T-helper 2 cell treated with Interferon-gamma antibody and Interleukin-4, amounts not matched to agents 5 μg/mL and 100 μg/mL, for 36 hours (primary cell): ENCODE data around the gene GALK1.

ENCODE experiments used
- DNase-seq: peaks from one replicate; pipeline ENCODE4 v3.0.0; 2021; ENCODE audit warnings: low spot score
- H3K27ac Mint-ChIP-seq: one replicate; pipeline ENCODE4 v1.8.0; 2021; ENCODE audit warnings: mild to moderate bottlenecking, mixed read lengths
- H3K27me3 Mint-ChIP-seq: one replicate; pipeline ENCODE4 v1.8.0; 2021; ENCODE audit warnings: low read depth, mixed read lengths
- H3K36me3 Mint-ChIP-seq: one replicate; pipeline ENCODE4 v1.8.0; 2021; ENCODE audit warnings: low read depth, mixed read lengths
- H3K4me1 Mint-ChIP-seq: one replicate; pipeline ENCODE4 v1.8.0; 2021; ENCODE audit warnings: low read depth, mixed read lengths
- H3K4me3 Mint-ChIP-seq: one replicate; pipeline ENCODE4 v1.8.0; 2022; ENCODE audit warnings: mild to moderate bottlenecking, moderate library complexity, mixed read lengths
- H3K9me3 Mint-ChIP-seq: one replicate; pipeline ENCODE4 v1.8.0; 2021; ENCODE audit warnings: mixed read lengths

Gene GALK1

DNA sequence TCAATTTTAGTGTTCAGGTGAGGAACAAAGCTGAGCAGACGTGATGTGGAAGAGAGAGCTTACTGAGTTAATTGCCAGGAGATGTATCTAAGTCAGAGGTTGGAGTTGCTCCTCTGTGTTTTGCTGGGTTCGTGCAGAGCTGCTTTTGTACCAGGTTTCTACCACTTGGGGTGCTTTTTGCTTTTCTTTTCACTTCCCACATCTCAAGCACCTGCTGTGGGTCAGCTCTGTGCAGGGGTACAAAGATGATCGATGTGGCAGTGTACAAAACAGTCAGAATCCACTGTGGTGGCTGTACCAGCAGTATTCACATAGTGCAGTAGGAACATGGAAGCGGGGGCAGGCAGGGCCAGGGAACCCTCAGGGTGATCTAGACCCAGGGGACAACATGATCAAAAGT, 34.4 kb upstream of the GALK1 start:
- no peak overlapping the region for H3K27ac Mint-ChIP-seq
- no peaks in the 10 kb centered on the region for H3K9me3 Mint-ChIP-seq
- H3K4me1 Mint-ChIP-seq, result peaks cover 15% of the 10 kb centered on the region
- peaks cover 15% of the 10 kb centered on the region for H3K36me3 Mint-ChIP-seq
- no peak for DNase-seq
- no peaks in the 10 kb centered on the region for H3K27me3 Mint-ChIP-seq
- no peak overlapping the region for H3K4me3 Mint-ChIP-seq

DNA sequence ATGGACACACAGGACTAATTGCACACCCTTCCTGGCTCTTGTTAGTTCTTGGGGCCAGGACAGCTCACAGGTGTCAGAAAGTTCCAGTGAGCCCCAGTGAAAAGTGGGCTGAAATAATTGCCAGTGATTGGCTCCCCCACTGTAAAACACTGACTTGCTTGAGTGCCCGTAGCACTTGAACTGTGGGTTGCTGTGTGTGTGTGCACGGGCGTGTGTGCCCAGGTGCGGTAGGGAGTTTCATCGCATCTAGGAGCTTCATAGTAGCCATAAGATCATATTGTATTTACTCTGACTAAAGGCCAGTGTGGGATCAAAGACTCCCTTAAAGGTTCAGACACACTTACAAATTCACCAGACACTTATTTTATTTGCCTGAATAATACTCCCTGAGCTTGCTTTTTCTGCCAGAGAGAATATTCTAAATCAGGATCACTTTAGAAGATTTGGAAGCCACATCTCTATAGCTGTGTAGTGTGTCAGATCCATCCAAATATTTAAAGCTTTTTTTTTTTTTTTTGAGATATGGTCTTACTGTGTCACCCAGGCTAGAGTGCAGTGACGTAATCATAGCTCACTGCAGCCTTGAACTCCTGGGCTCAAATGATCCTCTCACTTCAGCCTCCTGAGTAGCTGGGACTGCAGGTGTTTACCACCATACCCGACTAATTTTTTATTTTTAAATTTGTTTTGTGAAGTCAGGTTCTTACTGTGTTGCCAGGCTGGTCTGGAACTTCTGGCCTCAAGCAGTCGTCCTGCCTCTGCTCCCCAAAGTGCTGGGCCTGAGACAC, 31.0 kb upstream of the GALK1 start:
- Mint-ChIP-seq H3K4me3 (no peak overlapping the region), H3K27ac (no peak overlapping the region), H3K27me3 (no peaks in the 10 kb centered on the region), H3K9me3 (no peaks in the 10 kb centered on the region), H3K36me3 (peaks cover 30% of the 10 kb centered on the region), H3K4me1 (peaks cover 25% of the 10 kb centered on the region)
- DNase-seq, result no peak

GRCh38 chr17:75793460-75793859, 28.5 kb upstream of the GALK1 start:
- Mint-ChIP-seq H3K27me3 (no peaks in the 10 kb centered on the region), H3K4me3 (peak overlapping the region; percentile 18), H3K27ac (peak overlapping the region; percentile 60), H3K9me3 (no peaks in the 10 kb centered on the region), H3K4me1 (peaks cover 27% of the 10 kb centered on the region), H3K36me3 (peaks cover 26% of the 10 kb centered on the region)
- no peak for DNase-seq

DNA sequence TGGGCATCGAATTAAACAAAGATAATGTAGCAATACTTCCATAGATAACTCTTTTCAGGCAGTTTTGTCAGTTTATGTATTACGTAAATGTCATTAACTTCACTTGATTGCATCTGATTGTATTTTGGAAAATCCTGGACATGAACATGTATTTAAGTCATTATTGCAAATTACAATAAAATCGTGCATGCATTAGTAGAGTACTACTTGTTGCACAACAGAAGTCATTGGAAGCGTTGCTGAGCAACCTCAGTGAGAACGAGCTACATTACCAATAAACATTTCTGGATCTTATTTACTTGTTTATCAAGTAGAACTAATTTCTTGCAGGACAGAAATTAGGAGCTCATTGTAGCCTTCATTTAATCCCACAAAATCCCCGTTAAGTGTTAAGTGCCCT, 26.3 kb upstream of the GALK1 start:
- H3K27ac Mint-ChIP-seq, result no peak overlapping the region
- no peaks in the 10 kb centered on the region for H3K27me3 Mint-ChIP-seq
- peaks cover 35% of the 10 kb centered on the region for H3K4me1 Mint-ChIP-seq
- peaks cover 28% of the 10 kb centered on the region for H3K36me3 Mint-ChIP-seq
- no peak overlapping the region for H3K4me3 Mint-ChIP-seq
- H3K9me3 Mint-ChIP-seq, result no peaks in the 10 kb centered on the region
- DNase-seq, result no peak

DNA sequence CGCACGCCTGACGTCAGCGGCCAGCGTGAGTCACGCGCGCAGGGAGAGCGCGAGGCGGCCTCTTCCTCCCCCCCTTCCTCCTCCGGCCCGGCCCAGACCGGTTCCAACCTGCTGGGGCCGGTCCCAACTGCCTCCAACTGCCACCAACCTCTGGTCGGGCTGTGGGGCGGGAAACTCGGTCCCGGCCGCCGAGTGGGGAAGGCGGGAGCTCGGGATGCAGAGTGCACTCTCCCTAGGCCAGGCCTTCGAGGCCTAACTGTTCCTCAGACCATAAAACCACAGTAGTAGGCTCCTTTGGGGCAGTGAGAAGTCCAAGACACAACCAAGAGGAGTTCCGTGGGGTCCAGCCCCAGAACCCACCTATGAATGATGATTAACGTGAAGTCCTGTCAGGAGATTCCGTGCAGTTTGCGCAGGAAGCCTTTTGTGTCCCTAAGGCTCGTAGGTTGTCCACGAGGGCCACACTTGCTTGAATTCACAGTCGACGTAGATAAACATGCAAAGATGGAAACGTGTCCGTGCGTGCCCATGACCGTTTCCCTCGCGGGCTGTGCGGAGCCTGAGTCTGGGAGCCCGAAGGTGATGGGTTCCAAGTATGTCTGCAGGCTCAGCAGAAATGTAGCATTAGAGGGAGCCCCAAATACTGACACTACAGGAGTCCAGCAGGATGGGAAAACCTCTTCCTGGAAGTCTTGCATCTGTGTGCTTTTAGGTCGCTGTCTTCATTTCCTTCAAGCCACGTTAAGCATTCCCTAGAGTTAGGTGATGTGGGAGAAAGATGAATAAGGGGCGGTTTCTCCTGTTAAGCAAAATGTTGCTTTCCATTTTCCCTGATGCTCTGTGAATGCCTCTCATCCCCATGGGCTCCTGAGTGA, 20.3 kb upstream of the GALK1 start:
- Mint-ChIP-seq H3K36me3 (peaks cover 11% of the 10 kb centered on the region), H3K4me3 (peak overlapping the region; percentile 92), H3K27ac (peak overlapping the region; percentile 100), H3K27me3 (no peaks in the 10 kb centered on the region), H3K4me1 (peaks cover 38% of the 10 kb centered on the region), H3K9me3 (no peaks in the 10 kb centered on the region)
- peak; percentile 90 for DNase-seq

DNA sequence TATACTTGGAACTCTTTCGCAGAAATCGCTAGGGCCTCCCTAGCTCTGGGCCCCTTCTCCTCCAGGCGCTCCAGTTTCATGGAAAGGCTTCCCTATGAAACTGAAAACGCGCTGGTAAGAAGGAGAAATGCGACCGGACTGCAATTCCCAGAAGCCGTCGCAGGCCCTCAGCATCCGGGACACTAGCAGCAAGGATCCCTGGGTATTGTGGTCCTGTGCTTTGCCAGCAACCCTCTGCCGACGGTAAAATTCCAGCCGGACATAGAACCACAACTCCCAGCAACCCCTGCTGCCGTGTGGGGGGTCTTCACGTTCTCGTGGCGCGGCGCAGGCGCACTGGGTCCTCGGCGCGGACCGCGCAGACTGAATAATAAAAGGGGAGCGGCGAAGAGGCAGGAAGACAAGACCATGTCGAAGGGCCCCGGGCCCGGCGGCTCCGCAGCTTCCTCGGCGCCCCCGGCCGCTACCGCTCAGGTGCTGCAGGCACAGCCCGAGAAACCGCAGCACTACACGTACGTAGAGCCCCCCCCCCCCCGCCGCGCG, 19.6 kb upstream of the GALK1 start, which contains the start of gene UNK:
Gene UNK (plus strand): TSS at position 334 of the 543 bp plus-strand sequence. CDS start 75 bp downstream, at position 409.
- peak; percentile 95 for DNase-seq
- H3K4me3 Mint-ChIP-seq, result peak within 1 kb of the TSS; percentile 92
- peaks cover 2% of the 10 kb centered on the region for H3K27me3 Mint-ChIP-seq
- H3K4me1 Mint-ChIP-seq, result peaks cover 44% of the 10 kb centered on the region
- peaks cover 14% of the 10 kb centered on the region for H3K36me3 Mint-ChIP-seq
- H3K9me3 Mint-ChIP-seq, result no peaks in the 10 kb centered on the region
- H3K27ac Mint-ChIP-seq, result peak within 1 kb of the TSS; percentile 100

DNA sequence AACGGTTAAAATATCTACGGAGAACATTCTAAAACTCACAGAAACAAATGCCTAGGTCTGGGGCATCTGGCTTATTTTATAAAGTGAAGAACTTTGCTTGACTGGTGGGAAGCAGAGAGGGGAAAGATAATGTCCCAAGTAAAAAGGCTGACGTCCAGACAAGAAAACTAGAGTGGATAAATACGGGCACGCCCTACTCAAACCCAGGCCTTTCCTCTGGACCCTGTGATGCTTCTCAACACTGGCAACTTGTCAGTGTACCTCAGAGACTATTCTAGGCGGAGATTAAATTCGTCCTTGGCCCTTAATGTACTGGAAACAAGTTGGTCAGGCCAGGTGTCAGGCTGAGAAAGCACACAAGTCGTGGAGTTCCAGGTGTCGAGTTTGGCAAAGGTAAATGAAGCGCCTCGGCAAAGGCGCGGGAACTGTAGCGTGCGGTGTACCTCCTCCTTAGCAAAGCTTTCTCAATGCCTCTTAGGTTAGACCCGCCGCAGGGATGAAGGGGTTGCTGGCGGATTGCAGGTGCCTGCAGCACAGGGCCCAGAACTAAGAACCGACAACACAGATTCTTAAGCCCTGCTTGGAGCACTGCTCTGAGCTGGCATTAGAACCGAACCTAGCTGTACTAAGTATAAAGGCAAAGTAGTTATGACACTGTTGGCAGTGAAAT, 18.9 kb upstream of the GALK1 start:
- Mint-ChIP-seq H3K4me1 (peaks cover 44% of the 10 kb centered on the region), H3K36me3 (peaks cover 15% of the 10 kb centered on the region), H3K27me3 (peaks cover 3% of the 10 kb centered on the region), H3K4me3 (peak overlapping the region; percentile 92), H3K9me3 (no peaks in the 10 kb centered on the region), H3K27ac (peak overlapping the region; percentile 100)
- DNase-seq, result no peak

DNA sequence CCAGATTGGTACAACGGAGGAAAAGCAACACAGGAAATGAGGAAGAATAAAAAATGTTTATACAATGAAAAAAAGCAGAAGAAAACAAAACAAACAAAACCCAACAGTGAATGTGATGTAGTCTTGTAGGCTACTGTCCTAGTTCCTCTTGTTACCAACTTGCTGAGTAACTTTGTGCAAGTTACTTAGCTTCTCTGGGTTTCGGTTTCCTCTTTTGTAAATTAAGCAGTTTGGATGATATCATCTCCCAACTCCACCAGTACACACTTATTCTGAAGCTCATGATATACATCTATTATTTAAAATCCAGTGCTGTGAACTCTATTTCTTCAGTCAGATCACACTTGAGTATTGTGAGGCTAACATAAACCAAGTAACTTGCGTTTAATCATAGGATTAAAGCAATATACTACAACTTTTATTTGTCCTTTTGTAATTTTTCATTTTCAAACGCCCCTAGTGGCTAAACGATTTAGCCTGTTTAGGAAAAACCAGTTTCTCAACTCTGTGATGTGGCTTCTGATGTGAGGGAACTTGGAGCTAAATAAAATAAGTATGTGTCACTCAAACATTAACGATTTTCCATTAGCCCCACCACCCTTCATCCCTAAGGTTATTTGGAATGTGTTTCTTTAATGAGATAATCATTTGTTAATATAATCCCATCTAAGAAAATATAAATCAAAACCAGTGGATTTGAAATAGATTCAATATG, 18.2 kb upstream of the GALK1 start:
- Mint-ChIP-seq H3K4me1 (peaks cover 45% of the 10 kb centered on the region), H3K4me3 (peak overlapping the region; percentile 92)
- DNase-seq, result no peak

DNA sequence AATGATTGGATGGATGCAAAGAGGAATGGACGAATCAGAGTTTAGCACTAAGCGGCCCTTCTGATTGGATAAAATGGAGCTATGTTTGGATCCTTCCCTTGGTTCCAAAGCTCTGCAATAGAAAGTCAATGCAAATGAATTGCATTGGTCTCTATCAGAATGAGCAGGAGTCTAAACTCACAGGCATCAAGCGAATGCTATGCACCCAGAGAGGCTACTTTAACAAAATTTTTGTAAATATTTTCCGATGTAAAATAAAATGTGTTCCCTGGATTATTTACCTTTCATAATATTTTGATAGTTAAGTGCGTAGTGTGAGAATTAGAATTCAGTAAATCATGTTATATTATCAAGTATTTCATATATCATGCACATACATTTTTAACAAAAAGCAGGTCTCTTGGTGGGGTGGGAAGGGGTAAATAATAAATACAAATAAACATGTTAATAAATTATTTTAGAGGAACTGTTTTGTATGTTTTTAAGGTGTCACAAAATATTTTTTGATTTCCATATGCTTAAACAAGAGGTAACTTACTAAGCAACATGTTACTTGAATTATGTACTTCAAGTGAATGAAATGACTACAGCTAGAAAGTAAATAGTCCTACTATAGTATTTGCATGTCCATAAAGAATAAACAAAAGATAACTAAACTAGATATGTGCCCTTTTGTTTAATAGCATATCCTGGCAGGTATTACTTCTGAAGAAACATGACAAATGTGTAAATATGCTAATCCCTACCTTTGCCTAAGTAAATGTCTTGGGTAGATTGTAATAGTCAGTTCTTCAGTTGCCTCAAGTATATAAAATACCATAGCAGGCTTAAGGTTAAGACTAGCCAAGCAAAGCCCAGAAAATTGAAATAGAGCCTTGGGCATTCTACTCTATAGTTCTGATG, 15.2 kb upstream of the GALK1 start:
- Mint-ChIP-seq H3K36me3 (peaks cover 41% of the 10 kb centered on the region), H3K9me3 (no peaks in the 10 kb centered on the region), H3K4me3 (peak overlapping the region; percentile 98), H3K4me1 (peaks cover 48% of the 10 kb centered on the region), H3K27me3 (peaks cover 3% of the 10 kb centered on the region), H3K27ac (peak overlapping the region; percentile 100)
- no peak for DNase-seq

More for the DNA sequence above, 18.2 kb upstream of the GALK1 start:
- Mint-ChIP-seq H3K27ac (peak overlapping the region; percentile 100), H3K9me3 (no peaks in the 10 kb centered on the region), H3K36me3 (peaks cover 22% of the 10 kb centered on the region), H3K27me3 (peaks cover 3% of the 10 kb centered on the region)

DNA sequence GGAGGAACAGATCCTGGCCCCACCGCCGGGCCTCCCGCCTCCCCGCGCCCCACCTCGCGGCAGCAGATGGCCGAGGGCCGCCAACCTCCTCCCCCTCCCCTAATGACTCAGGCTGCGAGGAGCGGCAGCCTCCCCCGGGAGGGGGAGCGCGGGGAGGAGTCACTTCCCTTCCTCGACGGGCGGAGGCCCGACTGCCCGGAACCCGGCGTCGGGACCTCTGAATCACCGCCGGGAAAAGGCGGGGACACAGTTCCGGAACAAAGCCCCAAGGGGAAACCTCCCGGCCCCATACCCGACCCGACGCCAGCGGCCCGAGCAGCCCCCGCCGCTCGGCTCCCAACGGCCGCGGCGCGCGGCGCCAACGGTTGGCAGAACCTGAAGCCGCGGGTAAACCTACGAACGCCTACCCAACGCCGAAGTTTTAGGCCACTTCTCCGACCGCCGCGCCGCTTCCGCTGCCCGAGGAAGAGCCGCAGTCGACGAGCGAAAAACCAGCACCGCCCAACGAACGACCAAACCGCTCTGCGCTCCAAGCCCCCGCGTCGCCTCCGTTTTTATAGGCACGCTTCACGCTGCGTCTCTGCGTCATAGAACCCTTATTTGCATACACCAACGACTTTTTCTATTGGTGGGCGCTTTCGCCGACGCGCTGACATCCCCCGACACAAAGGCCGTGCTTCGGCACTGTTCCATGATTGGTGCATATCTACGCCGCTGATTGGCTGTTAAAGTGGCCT, 14.4 kb upstream of the GALK1 start:
- no peaks in the 10 kb centered on the region for H3K9me3 Mint-ChIP-seq
- H3K4me1 Mint-ChIP-seq, result peaks cover 46% of the 10 kb centered on the region
- peaks cover 41% of the 10 kb centered on the region for H3K36me3 Mint-ChIP-seq
- H3K27ac Mint-ChIP-seq, result peak overlapping the region; percentile 100
- peak; percentile 94 for DNase-seq
- peak overlapping the region; percentile 98 for H3K4me3 Mint-ChIP-seq
- H3K27me3 Mint-ChIP-seq, result peaks cover 3% of the 10 kb centered on the region

GRCh38 chr17:75778861-75779249, 13.9 kb upstream of the GALK1 start:
- Mint-ChIP-seq H3K27me3 (peaks cover 3% of the 10 kb centered on the region), H3K27ac (peak overlapping the region; percentile 100), H3K36me3 (peaks cover 41% of the 10 kb centered on the region), H3K9me3 (no peaks in the 10 kb centered on the region), H3K4me1 (peaks cover 43% of the 10 kb centered on the region), H3K4me3 (peak overlapping the region; percentile 98)
- DNase-seq, result no peak
